HG03460 (cell line): ENCODE data around the gene SNTB2.

Experiments
- ATAC-seq: cut with Tn5 transposase; IDR thresholded peaks from one replicate; pipeline ENCODE4 v1.9.1; 2021; ENCODE audit not compliant: unreplicated experiment

SNTB2 gene

GRCh38 chr16:69179328-69180010 is 7.5 kb upstream of the SNTB2 start:
- ATAC-seq = no peak

GRCh38 chr16:69180011-69180338 is 7.0 kb upstream of the SNTB2 start:
- no peak for ATAC-seq

- no peak for ATAC-seq
Observed at GRCh38 chr16:69182730-69183416, 4.1 kb upstream of the SNTB2 start.

GRCh38 chr16:69187446-69188235 is 677 bp downstream of the SNTB2 start:
- ATAC-seq = peak; percentile 15

- no peak for ATAC-seq
Observed at GRCh38 chr16:69188236-69188549, 1.2 kb downstream of the SNTB2 start.

GRCh38 chr16:69188716-69189115 is 1.8 kb downstream of the SNTB2 start:
- no peak for ATAC-seq

- no peak for ATAC-seq
Observed at GRCh38 chr16:69190046-69190588, 3.2 kb downstream of the SNTB2 start.

- ATAC-seq = no peak
Observed at GRCh38 chr16:69190598-69190997, 3.6 kb downstream of the SNTB2 start.

- no peak for ATAC-seq
Observed at GRCh38 chr16:69191136-69191535, 4.2 kb downstream of the SNTB2 start.

GRCh38 chr16:69193855-69194254 is 6.9 kb downstream of the SNTB2 start:
- ATAC-seq = no peak

- no peak for ATAC-seq
Observed at GRCh38 chr16:69194488-69194887, 7.5 kb downstream of the SNTB2 start.

GRCh38 chr16:69195369-69196029 is 8.5 kb downstream of the SNTB2 start:
- ATAC-seq = no peak

- no peak for ATAC-seq
Observed at GRCh38 chr16:69197573-69197972, 10.6 kb downstream of the SNTB2 start.

- ATAC-seq = no peak
Observed at GRCh38 chr16:69199382-69199781, 12.4 kb downstream of the SNTB2 start.

GRCh38 chr16:69201291-69201690 is 14.3 kb downstream of the SNTB2 start:
- ATAC-seq = no peak

- ATAC-seq = no peak
Observed at GRCh38 chr16:69201787-69202186, 14.8 kb downstream of the SNTB2 start.

- no peak for ATAC-seq
Observed at GRCh38 chr16:69204172-69204571, 17.2 kb downstream of the SNTB2 start.

- ATAC-seq = no peak
Observed at GRCh38 chr16:69209735-69210134, 22.8 kb downstream of the SNTB2 start.

- ATAC-seq = no peak
Observed at GRCh38 chr16:69217433-69217832, 30.5 kb downstream of the SNTB2 start.

GRCh38 chr16:69219279-69219678 is 32.3 kb downstream of the SNTB2 start:
- ATAC-seq = no peak

- no peak for ATAC-seq
Observed at GRCh38 chr16:69223882-69224281, 36.9 kb downstream of the SNTB2 start.
